22Rv1 (cell line): ENCODE measurements around the gene TCF7L2.

Source experiments
- H3K27ac ChIP-seq: fragments of 450-650 bp; 2 replicates; pipeline ENCODE4 v1.5.1; 2017
- CTCF ChIP-seq: fragments of 450-650 bp; IDR thresholded peaks from 2 replicates; pipeline ENCODE4 v1.5.1; 2017; ENCODE audit warnings: mild to moderate bottlenecking
- ZFX ChIP-seq: fragments of 450-650 bp; IDR thresholded peaks from 2 replicates; pipeline ENCODE4 v1.6.1; 2017; ENCODE audit warnings: antibody characterized with exemption, borderline replicate concordance

TCF7L2 gene

GRCh38 chr10:113007821-113008220 lies 57.8 kb downstream of the TCF7L2 start:
- no peak overlapping the region for H3K27ac ChIP-seq
- no peak for TF ChIP-seq ZFX
- TF ChIP-seq CTCF, result no peak

GRCh38 chr10:113011592-113012374 lies 61.7 kb downstream of the TCF7L2 start:
- no peak overlapping the region for H3K27ac ChIP-seq
- TF ChIP-seq ZFX (no peak), CTCF (no peak)

- no peak overlapping the region for H3K27ac ChIP-seq
These were observed 65.2 kb downstream of the TCF7L2 start for GRCh38 chr10:113015201-113015600.

GRCh38 chr10:113017376-113017775 lies 67.3 kb downstream of the TCF7L2 start:
- no peak for TF ChIP-seq CTCF
- no peak for TF ChIP-seq ZFX
- no peak overlapping the region for H3K27ac ChIP-seq

More at GRCh38 chr10:113015201-113015600, 65.2 kb downstream of the TCF7L2 start:
- TF ChIP-seq ZFX, result no peak
- no peak for TF ChIP-seq CTCF

GRCh38 chr10:113018034-113018433 lies 68.0 kb downstream of the TCF7L2 start:
- no peak overlapping the region for H3K27ac ChIP-seq
- TF ChIP-seq CTCF (no peak), ZFX (no peak)

- H3K27ac ChIP-seq, result no peak overlapping the region
- TF ChIP-seq ZFX (no peak), CTCF (no peak)
These were observed 69.0 kb downstream of the TCF7L2 start for GRCh38 chr10:113019096-113019495.

- no peak for TF ChIP-seq ZFX
- no peak for TF ChIP-seq CTCF
- no peak overlapping the region for H3K27ac ChIP-seq
These were observed 69.8 kb downstream of the TCF7L2 start for GRCh38 chr10:113019692-113020474.
